22Rv1 (cell line): ENCODE measurements around the gene TTC38.

Experiments
- CTCF ChIP-seq: fragments of 450-650 bp; IDR thresholded peaks from 2 replicates; pipeline ENCODE4 v1.5.1; 2017; ENCODE audit warnings: mild to moderate bottlenecking
- ZFX ChIP-seq: fragments of 450-650 bp; IDR thresholded peaks from 2 replicates; pipeline ENCODE4 v1.6.1; 2017; ENCODE audit warnings: antibody characterized with exemption, borderline replicate concordance

- TF ChIP-seq CTCF (peak; percentile 41), ZFX (no peak)
Observed at GRCh38 chr22:46262449-46263215, 5.2 kb upstream of the TTC38 start.
